HUES6 (cell line): Measurements from ENCODE around the gene ANKRD28.
"Not testable (repeated sequence)": the region's sequence is repeated elsewhere in the genome, so short reads cannot be mapped to it uniquely, and the experiment has no call there.

Experiments
- H3K27ac ChIP-seq: 2 replicates; pipeline ENCODE4 v1.7.0; 2013; ENCODE audit warnings: low read depth, mild to moderate bottlenecking, low read length, inconsistent platforms
- H3K27me3 ChIP-seq: 2 replicates; pipeline ENCODE4 v1.6.1; 2013; ENCODE audit warnings: low read length; ENCODE audit not compliant: control insufficient read depth, insufficient read depth
- H3K36me3 ChIP-seq: 2 replicates; pipeline ENCODE4 v1.6.1; 2013; ENCODE audit warnings: low read length; ENCODE audit not compliant: control insufficient read depth, insufficient read depth
- H3K4me1 ChIP-seq: 2 replicates; pipeline ENCODE4 v1.6.1; 2013; ENCODE audit warnings: low read length; ENCODE audit not compliant: control insufficient read depth, insufficient read depth
- H3K4me3 ChIP-seq: 2 replicates; pipeline ENCODE4 v1.5.1; 2013; ENCODE audit warnings: low read depth, low read length
- H3K9ac ChIP-seq: one replicate; pipeline ENCODE4 v1.6.1; 2013; ENCODE audit warnings: mild to moderate bottlenecking, low read length
- H3K9me3 ChIP-seq: 2 replicates; pipeline ENCODE4 v1.6.1; 2013; ENCODE audit warnings: low read depth, low read length; ENCODE audit not compliant: control insufficient read depth, insufficient read depth

ANKRD28 gene

GRCh38 chr3:15623535-15624440, 174.0 kb downstream of the ANKRD28 start:
- Histone ChIP-seq H3K4me1 (no peaks in the 10 kb centered on the region), H3K27ac (no peak overlapping the region), H3K9ac (no peak overlapping the region), H3K36me3 (peaks cover 5% of the 10 kb centered on the region; the same call in 1 of the 2 replicates), H3K4me3 (no peak overlapping the region), H3K27me3 (no peaks in the 10 kb centered on the region), H3K9me3 (peaks cover 28% of the 10 kb centered on the region)

DNA sequence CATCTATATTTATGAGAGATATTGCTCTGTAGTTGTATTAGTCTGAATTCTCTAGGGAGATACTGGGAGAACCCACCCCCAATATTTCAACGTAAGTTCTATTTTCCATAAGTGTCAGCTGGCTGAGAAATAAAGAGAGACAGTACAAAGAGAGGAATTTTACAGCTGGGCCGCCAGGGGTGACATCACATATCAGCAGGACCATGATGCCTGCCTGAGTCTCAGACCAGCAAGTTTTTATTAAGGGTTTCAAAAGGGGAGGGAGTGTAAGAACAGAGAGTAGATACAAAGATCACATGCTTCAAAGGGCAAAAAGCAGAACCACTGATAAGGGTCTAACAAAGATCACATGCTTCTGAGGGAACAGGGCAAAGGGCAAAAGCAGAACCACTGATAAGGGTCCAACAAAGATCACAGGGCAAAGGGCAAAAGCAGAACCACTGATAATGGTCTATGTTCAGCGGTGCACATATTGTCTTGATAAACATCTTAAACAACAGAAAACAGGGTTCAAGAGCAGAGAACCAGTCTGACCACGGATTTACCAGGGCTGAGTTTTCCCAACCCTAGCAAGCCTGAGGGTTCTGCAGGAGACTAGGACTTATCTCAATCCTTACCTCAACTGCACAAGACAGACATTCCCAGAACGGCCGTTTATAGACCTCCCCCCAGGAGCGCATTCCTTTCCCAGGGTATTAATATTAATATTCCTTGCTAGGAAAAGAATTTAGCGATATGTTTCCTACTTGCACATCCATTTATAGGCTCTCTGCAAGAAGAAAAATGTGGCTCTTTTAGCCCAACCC, 177.9 kb downstream of the ANKRD28 start:
- not testable (repeated sequence) for H3K36me3 ChIP-seq, H3K27me3 ChIP-seq, H3K27ac ChIP-seq, H3K4me3 ChIP-seq, H3K4me1 ChIP-seq, H3K9ac ChIP-seq
- H3K9me3 ChIP-seq, result peaks cover 29% of the 10 kb centered on the region
